Suprapubic skin (tissue), 4 donors: ENCODE measurements around the gene HACL1. TPM values are rescaled to one million over a fixed set of nuclear protein-coding genes. Genes with fewer than 3 reads are reported as not detected.

Source experiments
- DNase-seq, 2 donors: peaks; one replicate each; pipeline ENCODE4 v3.0.0-alpha.2; 2019; ENCODE audit warnings: low spot score in 2 of 2
- H3K27ac ChIP-seq: fragments of 200-600 bp; sonication (generic); one replicate; pipeline ENCODE4 v1.5.1; 2019
- H3K27me3 ChIP-seq: fragments of 200-600 bp; sonication (generic); one replicate; pipeline ENCODE4 v1.5.1; 2019
- H3K36me3 ChIP-seq: fragments of 200-600 bp; sonication (generic); one replicate; pipeline ENCODE4 v1.5.1; 2019
- H3K4me1 ChIP-seq: fragments of 200-600 bp; sonication (generic); one replicate; pipeline ENCODE4 v1.5.1; 2019
- H3K4me3 ChIP-seq: fragments of 200-600 bp; sonication (generic); one replicate; pipeline ENCODE4 v1.5.1; 2019; ENCODE audit warnings: mild to moderate bottlenecking
- H3K9me3 ChIP-seq: fragments of 200-600 bp; sonication (generic); one replicate; pipeline ENCODE4 v1.5.1; 2019
- CTCF ChIP-seq, 2 donors: fragments of 200-600 bp in 1 of 2; fragments of 450-650 bp in 1 of 2; sonication (generic) in 1 of 2; IDR thresholded peaks; one replicate each; pipeline ENCODE4 v1.5.1; 2016 to 2019; ENCODE audit warnings: antibody characterized with exemption in 2 of 2, mild to moderate bottlenecking in 1 of 2, moderate library complexity in 1 of 2
- EP300 ChIP-seq: sonication (generic); formaldehyde crosslinking; IDR thresholded peaks from one replicate; pipeline ENCODE4 v1.6.1; 2017; ENCODE audit warnings: antibody characterized with exemption
- POLR2A ChIP-seq, 2 donors: fragments of 450-650 bp; IDR thresholded peaks; one replicate each; pipeline ENCODE4 v1.6.1; 2017; ENCODE audit warnings: antibody characterized with exemption in 2 of 2, mild to moderate bottlenecking in 2 of 2, moderate library complexity in 2 of 2
- POLR2AphosphoS5 ChIP-seq, 3 donors: sonication (generic); formaldehyde crosslinking; IDR thresholded peaks; one replicate each; pipeline ENCODE4 v1.6.1; 2017; ENCODE audit warnings: antibody characterized with exemption in 3 of 3
- WGBS: methylation state at CpG from one replicate; pipeline ENCODE4 v1.1.5; 2018; 5-methylcytosine and 5-hydroxymethylcytosine counted together
- total RNA-seq, 4 donors: library from RNA; depleted of rRNA; stranded (reverse); fragments of >200 nt; gene quantifications; one replicate each; pipeline ENCODE4 v1.1.0, GENCODE V29; 2016

The HACL1 gene
- total RNA-seq: 10 to 100 TPM; 13.1 to 33.0 (median 19.5) TPM

- 1% methylated on average over 36 of the region's 61 CpGs for WGBS
- H3K9me3 ChIP-seq: no peaks in the 10 kb centered on the region
- H3K27ac ChIP-seq: peak within 1 kb of the TSS; percentile 92
- H3K4me1 ChIP-seq: peaks cover 31% of the 10 kb centered on the region
- DNase-seq: peak; percentile 98
- H3K27me3 ChIP-seq: no peaks in the 10 kb centered on the region
- H3K4me3 ChIP-seq: peak within 1 kb of the TSS; percentile 88
- peaks cover 19% of the 10 kb centered on the region for H3K36me3 ChIP-seq
- TF ChIP-seq CTCF (IDR thresholded peaks at IDR 0.05) (peak in 1 of 2 donors; percentile 19), EP300 (no peak), POLR2AphosphoS5 (IDR thresholded peaks at IDR 0.05) (peak in 2 of 3 donors; percentile 37 to 59), POLR2A (IDR thresholded peaks at IDR 0.05) (peak in 1 of 2 donors; percentile 40)
Observed at GRCh38 chr3:15601399-15602145, at the start of gene HACL1, which contains the start of gene BTD. Gene HACL1 (minus strand): TSS chr3:15601569. CDS start chr3:15601463, 106 bp downstream. Gene BTD (plus strand): TSS chr3:15601745. CDS start chr3:15635440, 33,695 bp downstream.

GRCh38 chr3:15649858-15650257 is 48.5 kb upstream of the HACL1 start:
- H3K9me3 ChIP-seq: no peaks in the 10 kb centered on the region
- no peak overlapping the region for H3K27ac ChIP-seq
- H3K36me3 ChIP-seq: no peaks in the 10 kb centered on the region
- DNase-seq: no peak
- no peaks in the 10 kb centered on the region for H3K27me3 ChIP-seq
- no peak overlapping the region for H3K4me3 ChIP-seq
- TF ChIP-seq POLR2AphosphoS5 (IDR thresholded peaks at IDR 0.05): no peak
- TF ChIP-seq EP300: no peak
- TF ChIP-seq POLR2A (IDR thresholded peaks at IDR 0.05): no peak
- no peak for TF ChIP-seq CTCF (IDR thresholded peaks at IDR 0.05)
- H3K4me1 ChIP-seq: peaks cover 31% of the 10 kb centered on the region
- WGBS: 92% methylated on average over 5 of the region's 5 CpGs

- no peak for DNase-seq
- no peak overlapping the region for H3K4me3 ChIP-seq
- no peaks in the 10 kb centered on the region for H3K27me3 ChIP-seq
- WGBS: 97% methylated on average over 3 of the region's 3 CpGs
- no peaks in the 10 kb centered on the region for H3K9me3 ChIP-seq
- H3K36me3 ChIP-seq: peaks cover 4% of the 10 kb centered on the region
- H3K27ac ChIP-seq: no peak overlapping the region
- no peak for TF ChIP-seq POLR2A (IDR thresholded peaks at IDR 0.05)
- no peak for TF ChIP-seq CTCF (IDR thresholded peaks at IDR 0.05)
- TF ChIP-seq POLR2AphosphoS5 (IDR thresholded peaks at IDR 0.05): no peak
- TF ChIP-seq EP300: no peak
- H3K4me1 ChIP-seq: peaks cover 31% of the 10 kb centered on the region
Observed at GRCh38 chr3:15649341-15649740, 48.0 kb upstream of the HACL1 start.

GRCh38 chr3:15647611-15648167 is 46.3 kb upstream of the HACL1 start:
- Histone ChIP-seq H3K4me3 (no peak overlapping the region), H3K36me3 (peaks cover 4% of the 10 kb centered on the region), H3K4me1 (peaks cover 31% of the 10 kb centered on the region), H3K27ac (peak overlapping the region; percentile 84), H3K27me3 (no peaks in the 10 kb centered on the region), H3K9me3 (no peaks in the 10 kb centered on the region)
- no peak for TF ChIP-seq POLR2A (IDR thresholded peaks at IDR 0.05)
- TF ChIP-seq CTCF (IDR thresholded peaks at IDR 0.05): no peak
- TF ChIP-seq POLR2AphosphoS5 (IDR thresholded peaks at IDR 0.05): no peak
- TF ChIP-seq EP300: no peak
- WGBS: 41% methylated on average over 4 of the region's 4 CpGs
- DNase-seq: no peak

GRCh38 chr3:15646851-15647511 is 45.6 kb upstream of the HACL1 start:
- DNase-seq: peak; percentile 84 to 85
- TF ChIP-seq POLR2AphosphoS5 (IDR thresholded peaks at IDR 0.05): peak in 1 of 3 donors; percentile 74
- no peak for TF ChIP-seq POLR2A (IDR thresholded peaks at IDR 0.05)
- Histone ChIP-seq H3K27me3 (no peaks in the 10 kb centered on the region), H3K27ac (peak overlapping the region; percentile 84), H3K4me1 (peaks cover 31% of the 10 kb centered on the region), H3K9me3 (no peaks in the 10 kb centered on the region), H3K4me3 (no peak overlapping the region), H3K36me3 (peaks cover 4% of the 10 kb centered on the region)
- 25% methylated on average over 13 of the region's 13 CpGs for WGBS
